H1 (cell line): ENCODE measurements around the gene GSAP. TPM values are rescaled to one million over a fixed set of nuclear protein-coding genes. Genes with fewer than 3 reads are reported as not detected.

Experiments used
- CTCF ChIA-PET: fragments of 300-600 bp; sonication (Branson Sonifier 250); formaldehyde crosslinking; loops from one replicate; lab custom pipeline; 2021; ENCODE audit not compliant: partially characterized antibody; lab: Charles Lee
- POLR2A ChIA-PET: fragments of 300-600 bp; sonication (Branson Sonifier 250); formaldehyde crosslinking; loops from one replicate; lab custom pipeline; 2021; ENCODE audit warnings: inconsistent platforms; ENCODE audit not compliant: partially characterized antibody; lab: Charles Lee
- DNase-seq, 2 experiments: peaks; one replicate each; pipeline versions ENCODE4 v3.0.0 to v3.0.0-alpha.2; 2010 to 2022; ENCODE audit warnings: low spot score in 2 of 2, low read depth in 1 of 2, mixed read lengths in 1 of 2
- FAIRE-seq: peaks from 2 replicates; lab custom pipeline; 2011; peaks lifted over from hg19 to GRCh38; lab: Jason Lieb, UNC
- H2AFZ ChIP-seq: 2 replicates; pipeline ENCODE4 v1.8.1; 2012; ENCODE audit warnings: low read length, inconsistent platforms
- H2AK5ac ChIP-seq: 2 replicates; pipeline ENCODE4 v1.6.1; 2013; ENCODE audit warnings: low read depth, low read length
- H2BK120ac ChIP-seq: replicated peaks from 2 replicates; pipeline ENCODE3; 2013; ENCODE audit warnings: low read depth, low read length, inconsistent platforms
- H2BK12ac ChIP-seq: 2 replicates; pipeline ENCODE4 v1.6.1; 2013; ENCODE audit warnings: low read depth, low read length
- H2BK15ac ChIP-seq: 2 replicates; pipeline ENCODE4 v1.6.1; 2013; ENCODE audit warnings: low read length
- H2BK20ac ChIP-seq: 2 replicates; pipeline ENCODE4 v1.6.1; 2013; ENCODE audit warnings: low read length
- H2BK5ac ChIP-seq: 2 replicates; pipeline ENCODE4 v1.6.1; 2013; ENCODE audit warnings: low read depth, low read length
- H3K14ac ChIP-seq: 2 replicates; pipeline ENCODE4 v1.6.1; 2013; ENCODE audit warnings: inconsistent platforms; ENCODE audit not compliant: insufficient read length
- H3K18ac ChIP-seq: 2 replicates; pipeline ENCODE4 v1.6.1; 2013; ENCODE audit warnings: low read length; ENCODE audit errors: extremely low read depth
- H3K23ac ChIP-seq: 2 replicates; pipeline ENCODE4 v1.6.1; 2013; ENCODE audit warnings: inconsistent platforms; ENCODE audit not compliant: insufficient read length
- H3K23me2 ChIP-seq: 2 replicates; pipeline ENCODE4 v1.6.1; 2013; ENCODE audit warnings: low read depth, low read length
- H3K27ac ChIP-seq: 2 replicates; pipeline ENCODE4 v1.6.1; 2011; ENCODE audit warnings: low read depth, low read length, inconsistent platforms
- H3K27me3 ChIP-seq, 4 experiments: replicated peaks in 1 of 4; 1 replicate in 1 of 4; 2 replicates in 3 of 4; pipeline versions ENCODE4 v1.6.1 to v1.8.1; 2011 to 2013; ENCODE audit warnings: low read length in 3 of 4, mild to moderate bottlenecking in 3 of 4, inconsistent platforms in 2 of 4, mixed read lengths in 2 of 4, moderate library complexity in 1 of 4; ENCODE audit not compliant: control insufficient read depth in 3 of 4, insufficient read depth in 3 of 4; ENCODE audit errors: extremely low read depth in 1 of 4
- H3K36me3 ChIP-seq, 4 experiments: 2 replicates each; pipeline versions ENCODE4 v1.6.1 to v1.8.1; 2011 to 2013; ENCODE audit warnings: mild to moderate bottlenecking in 4 of 4, low read length in 3 of 4, moderate library complexity in 2 of 4, control low read depth in 1 of 4, inconsistent platforms in 1 of 4; ENCODE audit not compliant: insufficient read depth in 4 of 4, control insufficient read depth in 2 of 4
- H3K4ac ChIP-seq: replicated peaks from 2 replicates; pipeline ENCODE3; 2013; ENCODE audit warnings: low read length, low read depth, mixed read lengths, inconsistent platforms; ENCODE audit not compliant: insufficient read length
- H3K4me1 ChIP-seq, 4 experiments: replicated peaks in 1 of 4; 1 replicate in 1 of 4; 2 replicates in 3 of 4; pipeline versions ENCODE4 v1.6.1 to v1.8.1; 2011 to 2013; ENCODE audit warnings: low read length in 3 of 4, inconsistent platforms in 2 of 4, mixed read lengths in 1 of 4; ENCODE audit not compliant: insufficient read depth in 4 of 4, control insufficient read depth in 3 of 4
- H3K4me2 ChIP-seq, 2 experiments: 2 replicates each; pipeline versions ENCODE4 v1.6.1 to v1.8.1; 2011 to 2013; ENCODE audit warnings: low read depth in 2 of 2, low read length in 2 of 2, control low read depth in 1 of 2, inconsistent platforms in 1 of 2, mild to moderate bottlenecking in 1 of 2; ENCODE audit not compliant: insufficient read depth in 1 of 2
- H3K4me3 ChIP-seq, 4 experiments: fragments of 200-600, 300-600 bp in 1 of 4; sonication (generic), shearing (Covaris generic), sonication (Bioruptor Twin) in 1 of 4; 2 replicates each; pipeline versions ENCODE4 v1.5.1 to v1.8.1; 2011 to 2016; ENCODE audit warnings: low read length in 4 of 4, low read depth in 3 of 4, control low read depth in 2 of 4, inconsistent platforms in 2 of 4, mild to moderate bottlenecking in 2 of 4, mixed read lengths in 1 of 4, moderate library complexity in 1 of 4; ENCODE audit not compliant: insufficient read depth in 2 of 4; ENCODE audit errors: extremely low read depth in 1 of 4
- H3K56ac ChIP-seq: replicated peaks from 2 replicates; pipeline ENCODE3; 2013; ENCODE audit warnings: low read depth, mild to moderate bottlenecking, mixed read lengths, low read length, inconsistent platforms; ENCODE audit not compliant: insufficient read length
- H3K79me1 ChIP-seq: 2 replicates; pipeline ENCODE4 v1.6.1; 2013; ENCODE audit warnings: low read depth, low read length, control low read depth
- H3K79me2 ChIP-seq, 2 experiments: 2 replicates each; pipeline versions ENCODE4 v1.6.1 to v1.8.1; 2012 to 2013; ENCODE audit warnings: low read length in 2 of 2, mild to moderate bottlenecking in 2 of 2, inconsistent platforms in 1 of 2; ENCODE audit not compliant: insufficient read depth in 2 of 2, control insufficient read depth in 1 of 2
- H3K9ac ChIP-seq, 4 experiments: replicated peaks in 1 of 4; 1 replicate in 1 of 4; 2 replicates in 3 of 4; pipeline versions ENCODE4 v1.6.1 to v1.8.1; 2011 to 2013; ENCODE audit warnings: low read depth in 3 of 4, low read length in 3 of 4, control low read depth in 2 of 4, mild to moderate bottlenecking in 2 of 4, moderate library complexity in 2 of 4, inconsistent platforms in 1 of 4; ENCODE audit errors: extremely low read depth in 1 of 4
- H3K9me3 ChIP-seq, 2 experiments: 2 replicates each; pipeline versions ENCODE4 v1.6.1 to v1.8.1; 2012 to 2013; ENCODE audit warnings: mild to moderate bottlenecking in 2 of 2, moderate library complexity in 2 of 2, control low read depth in 1 of 2, inconsistent platforms in 1 of 2, low read depth in 1 of 2, low read length in 1 of 2, mixed read lengths in 1 of 2; ENCODE audit not compliant: insufficient read depth in 2 of 2
- H4K20me1 ChIP-seq, 2 experiments: replicated peaks in 1 of 2; 2 replicates each; pipeline versions ENCODE3 to v1.8.1; 2011 to 2013; ENCODE audit warnings: inconsistent platforms in 2 of 2, low read length in 2 of 2, mild to moderate bottlenecking in 1 of 2; ENCODE audit not compliant: insufficient read depth in 2 of 2, control insufficient read depth in 1 of 2
- H4K5ac ChIP-seq: 2 replicates; pipeline ENCODE4 v1.6.1; 2013; ENCODE audit warnings: low read length, low read depth, mixed read lengths, inconsistent platforms; ENCODE audit not compliant: insufficient read length
- H4K8ac ChIP-seq: 2 replicates; pipeline ENCODE4 v1.8.0; 2013; ENCODE audit warnings: mild to moderate bottlenecking, moderate library complexity, low read length, inconsistent platforms; ENCODE audit not compliant: insufficient read depth; ENCODE audit errors: extremely low read depth
- H4K91ac ChIP-seq: replicated peaks from 2 replicates; pipeline ENCODE3; 2013; ENCODE audit warnings: low read length, mixed read lengths, inconsistent platforms; ENCODE audit not compliant: insufficient read length
- ATF3 ChIP-seq: IDR thresholded peaks from 2 replicates; pipeline ENCODE4 v1.6.1; 2011; ENCODE audit warnings: low read depth, mild to moderate bottlenecking, low read length; ENCODE audit not compliant: insufficient read depth
- CEBPB ChIP-seq: IDR thresholded peaks from 2 replicates; pipeline ENCODE4 v1.6.1; 2012; ENCODE audit warnings: low read depth, low read length
- CREB1 ChIP-seq: IDR thresholded peaks from 2 replicates; pipeline ENCODE4 v1.6.1; 2012; ENCODE audit warnings: inconsistent platforms
- E2F6 ChIP-seq: IDR thresholded peaks from 2 replicates; pipeline ENCODE4 v1.6.1; 2012; ENCODE audit warnings: inconsistent platforms
- GABPA ChIP-seq: IDR thresholded peaks from 2 replicates; pipeline ENCODE4 v1.6.1; 2011; ENCODE audit warnings: mild to moderate bottlenecking, low read length, moderate library complexity, borderline replicate concordance; ENCODE audit not compliant: insufficient read depth
- GTF2F1 ChIP-seq: IDR thresholded peaks from 2 replicates; pipeline ENCODE4 v1.6.1; 2012; ENCODE audit warnings: low read depth, low read length, improper control_type of control experiment, borderline replicate concordance
- HDAC6 ChIP-seq: IDR thresholded peaks from one replicate; pipeline ENCODE4 v1.7.1; 2012; ENCODE audit warnings: low read depth, mild to moderate bottlenecking, inconsistent platforms, low read length, moderate library complexity
- NANOG ChIP-seq: IDR thresholded peaks from 2 replicates; pipeline ENCODE4 v1.6.1; 2011; ENCODE audit warnings: low read length, low read depth, mild to moderate bottlenecking, inconsistent platforms; ENCODE audit not compliant: insufficient read depth, poor library complexity, severe bottlenecking
- PHF8 ChIP-seq: fragments of 200-600 bp; sonication (generic); conservative IDR thresholded peaks from 2 replicates; pipeline ENCODE4 v1.7.1; 2012; ENCODE audit warnings: low read depth, mild to moderate bottlenecking, inconsistent platforms, low read length, moderate library complexity
- POLR2A ChIP-seq, 2 experiments: IDR thresholded peaks; 1 replicate in 1 of 2; 2 replicates in 1 of 2; pipeline ENCODE4 v1.6.1; 2011; ENCODE audit warnings: low read depth in 2 of 2, low read length in 2 of 2, mild to moderate bottlenecking in 2 of 2; ENCODE audit errors: control extremely low read depth in 1 of 2
- RBBP5 ChIP-seq: IDR thresholded peaks from 2 replicates; pipeline ENCODE4 v1.7.1; 2012; ENCODE audit warnings: low read depth, mild to moderate bottlenecking, inconsistent platforms, low read length, moderate library complexity, borderline replicate concordance
- RXRA ChIP-seq: IDR thresholded peaks from 2 replicates; pipeline ENCODE4 v1.6.1; 2011; ENCODE audit warnings: low read depth, mild to moderate bottlenecking, low read length, moderate library complexity; ENCODE audit not compliant: insufficient read depth
- SP1 ChIP-seq: IDR thresholded peaks from 2 replicates; pipeline ENCODE4 v1.6.1; 2011; ENCODE audit warnings: low read depth, low read length
- ZNF274 ChIP-seq: IDR thresholded peaks from 2 replicates; pipeline ENCODE4 v1.7.0; 2012; ENCODE audit warnings: low read length, borderline replicate concordance; ENCODE audit errors: extremely low read depth
- WGBS, 2 experiments: shearing (Covaris generic) in 1 of 2; methylation state at CpG; one replicate each; pipeline versions ENCODE4 v1.1.6 to v1.1.7; 2013 to 2015; ENCODE audit warnings: low lambda C conversion rate in 2 of 2, mixed read lengths in 2 of 2, inconsistent platforms in 1 of 2, low coverage in 1 of 2, missing lambda C conversion rate in 1 of 2; ENCODE audit not compliant: insufficient replicate concordance in 2 of 2, insufficient coverage in 1 of 2, insufficient read length in 1 of 2; ENCODE audit errors: extremely low coverage in 1 of 2, missing lambda C conversion rate in 1 of 2; 5-methylcytosine and 5-hydroxymethylcytosine counted together
- polyA plus RNA-seq, 7 experiments: library from polyadenylated mRNA; depleted of rRNA in 3 of 7; stranded (reverse) in 5 of 7; unstranded in 2 of 7; fragments of >200 nt in 5 of 7; fragments of 200-250 nt in 2 of 7; gene quantifications; 1 replicate in 5 of 7; 2 replicates in 1 of 7; 4 replicates in 1 of 7; pipeline versions ENCODE4 v1.2.1 to v1.2.3, GENCODE V29; 2011 to 2013; ENCODE audit warnings: missing spikeins in 2 of 7, mixed read lengths in 2 of 7
- total RNA-seq: library from RNA; stranded (reverse); fragmentation: NEBNext Ultra II Directional; extraction: Animal tissue kit (Norgen Biotek cat#: 25700); gene quantifications from 2 replicates; pipeline ENCODE4 v1.2.1, GENCODE V29; 2021

Gene GSAP
- total and polyA plus RNA-seq, 2 of the 8 experiments (the other 6 are each of a cell fraction or from before 2014, with no cell fraction given) = 0.93 to 2.1 TPM

DNA sequence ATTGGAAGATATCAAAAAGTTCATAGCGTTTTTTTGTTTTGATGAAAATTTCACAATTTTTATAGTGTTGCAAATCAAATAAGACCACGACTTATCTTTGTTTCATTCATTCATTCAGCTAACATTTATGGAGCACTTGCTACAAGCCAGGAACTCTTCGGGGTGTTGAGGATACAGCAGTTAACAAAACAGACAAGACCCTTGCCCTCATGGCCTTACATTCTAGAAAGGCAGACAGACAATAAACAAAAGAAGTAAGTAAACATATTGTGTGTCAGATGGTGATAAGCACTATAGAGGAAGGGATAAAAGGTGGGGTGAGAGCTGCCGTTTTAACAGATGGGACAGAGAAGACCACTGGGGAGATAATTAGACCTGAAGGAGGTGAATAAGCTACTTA, 41.6 kb upstream of the GSAP start:
- H3K79me2 ChIP-seq = no peaks in the 10 kb centered on the region
- no peak overlapping the region for H3K14ac ChIP-seq
- no peak overlapping the region for H3K4me2 ChIP-seq
- no peaks in the 10 kb centered on the region for H3K23me2 ChIP-seq
- H2AK5ac ChIP-seq = no peak overlapping the region
- FAIRE-seq (no peak), DNase-seq (no peak)
- no peak overlapping the region for H2BK12ac ChIP-seq
- no peaks in the 10 kb centered on the region for H3K79me1 ChIP-seq
- no peak overlapping the region for H2BK20ac ChIP-seq
- H3K9me3 ChIP-seq = no peaks in the 10 kb centered on the region
- no peak overlapping the region for H2AFZ ChIP-seq
- H3K56ac ChIP-seq = no peak overlapping the region
- H2BK120ac ChIP-seq = no peak overlapping the region
- H3K27me3 ChIP-seq = no peaks in the 10 kb centered on the region
- no peaks in the 10 kb centered on the region for H3K36me3 ChIP-seq
- WGBS, 2 experiments = 82% methylated on average over 4 of the region's 4 CpGs; no CpG with 5 or more reads in 1 of the 2 experiments
- H4K5ac ChIP-seq = no peak overlapping the region
- H4K8ac ChIP-seq = no peak overlapping the region
- no peaks in the 10 kb centered on the region for H4K20me1 ChIP-seq
- no peak overlapping the region for H3K4me3 ChIP-seq
- H4K91ac ChIP-seq = no peak overlapping the region
- ChIA-PET POLR2A (no interaction called here), CTCF (interaction anchor here (0.9 kb wide), 1 partner anchor 14 kb away, joined by 4 read pairs; no protein-coding TSS in a partner anchor)
- no peak overlapping the region for H3K4ac ChIP-seq
- no peak overlapping the region for H3K9ac ChIP-seq
- H3K23ac ChIP-seq = no peak overlapping the region
- no peak overlapping the region for H3K27ac ChIP-seq
- H2BK15ac ChIP-seq = no peak overlapping the region
- H2BK5ac ChIP-seq = no peak overlapping the region
- H3K18ac ChIP-seq = no peak overlapping the region
- no peaks in the 10 kb centered on the region for H3K4me1 ChIP-seq
- no peak for TF ChIP-seq POLR2A (IDR thresholded peaks at IDR 0.05; ENCODE audit: control extremely low read depth in 1 of 2, low read depth in 2 of 2, low read length in 2 of 2)
- no peak for TF ChIP-seq RXRA
- TF ChIP-seq HDAC6 = no peak
- TF ChIP-seq CEBPB = no peak
- no peak for TF ChIP-seq ZNF274
- TF ChIP-seq ATF3 = no peak
- TF ChIP-seq NANOG = no peak
- TF ChIP-seq GABPA = no peak
- TF ChIP-seq RBBP5 = no peak
- no peak for TF ChIP-seq GTF2F1
- no peak for TF ChIP-seq PHF8
- no peak for TF ChIP-seq E2F6
- no peak for TF ChIP-seq SP1
- TF ChIP-seq CREB1 = no peak
